Kasumi-1 (cell line): ENCODE results near the gene CFAP77.
"Not testable (repeated sequence)": the region's sequence is repeated elsewhere in the genome, so short reads cannot be mapped to it uniquely, and the experiment has no call there.

Source experiments
- DNase-seq, 2 experiments: peaks; one replicate each; lab custom pipeline; 2025; lab: John Stamatoyannopoulos, UW

CFAP77 gene

DNA sequence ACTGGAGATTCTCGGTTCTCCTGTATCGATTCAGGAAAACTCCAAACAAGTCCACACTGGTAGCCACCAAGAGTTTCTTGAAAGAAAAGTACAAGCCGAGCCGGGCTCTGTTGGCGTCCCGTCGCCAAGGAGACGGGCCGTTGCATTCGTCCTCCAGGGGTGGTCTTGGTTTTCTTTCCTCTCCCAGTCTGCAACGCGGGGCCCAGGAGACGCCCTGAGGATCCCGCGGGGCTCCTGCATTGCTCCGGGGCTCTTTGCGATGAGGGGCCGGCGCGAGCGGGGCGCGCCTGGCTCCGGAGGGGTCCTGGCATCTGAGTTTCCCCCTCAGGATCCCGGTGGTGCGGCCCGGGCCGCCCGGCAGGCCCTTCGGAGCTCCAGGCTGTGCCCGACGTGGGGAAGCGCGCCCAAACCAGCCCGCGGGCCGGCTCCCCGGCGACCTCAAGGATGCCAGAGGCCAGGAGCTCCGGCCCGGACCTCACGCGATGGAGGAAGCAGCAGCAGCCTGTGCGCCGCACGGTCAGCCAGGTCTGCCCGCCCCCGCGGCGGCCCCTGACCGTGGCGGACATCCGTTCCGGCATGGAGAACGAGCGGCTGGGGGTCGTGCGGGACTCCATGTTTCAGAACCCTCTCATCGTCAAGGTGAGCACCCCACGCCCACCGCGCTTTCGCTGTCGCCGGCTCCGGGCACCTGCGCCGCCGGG is at the start of gene CFAP77:
Gene CFAP77, plus strand, starts transcription at position 384 of the 701 bp plus-strand sequence. Its CDS starts 61 bp downstream, at position 445.
- peak; percentile 31 to 55 for DNase-seq

DNA sequence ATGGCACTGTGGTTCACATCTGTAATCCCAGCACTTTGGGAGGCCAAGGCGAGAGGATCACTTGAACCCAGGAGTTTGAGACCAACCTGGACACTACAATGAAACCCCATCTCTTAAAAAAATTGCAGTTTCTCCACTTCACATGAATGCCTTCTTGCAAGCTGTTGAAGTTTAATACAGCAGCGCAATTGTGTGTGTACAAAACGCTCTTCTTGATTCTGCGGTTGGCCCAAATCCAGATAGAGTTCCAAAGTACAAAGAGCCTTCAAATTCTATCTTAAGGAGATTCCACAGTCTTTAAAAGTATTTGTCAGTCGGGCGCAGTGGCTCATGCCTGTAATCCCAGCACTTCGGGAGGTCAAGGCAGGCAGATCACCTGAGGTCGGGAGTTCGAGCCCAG is 45.9 kb upstream of the CFAP77 start:
- no peak for DNase-seq

DNA sequence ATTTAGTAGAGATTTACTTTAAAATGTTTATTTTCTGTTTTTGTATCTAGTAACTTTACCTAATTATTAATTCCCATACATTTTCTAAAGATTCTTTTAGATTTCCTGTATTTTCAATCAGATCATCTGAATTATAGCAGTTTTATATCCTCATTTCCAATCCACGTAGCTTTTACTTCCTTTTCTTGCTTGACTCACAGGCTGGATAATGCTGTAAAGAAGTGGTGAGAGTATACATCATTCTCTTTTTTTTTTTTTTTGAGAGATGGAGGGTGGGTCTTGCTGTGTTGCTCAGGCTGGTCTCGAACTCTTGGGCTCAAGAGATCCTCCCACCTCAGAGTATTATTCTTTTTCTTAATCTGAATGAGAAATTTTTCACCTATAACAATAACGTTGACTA is 44.0 kb upstream of the CFAP77 start:
- DNase-seq, result no peak

DNA sequence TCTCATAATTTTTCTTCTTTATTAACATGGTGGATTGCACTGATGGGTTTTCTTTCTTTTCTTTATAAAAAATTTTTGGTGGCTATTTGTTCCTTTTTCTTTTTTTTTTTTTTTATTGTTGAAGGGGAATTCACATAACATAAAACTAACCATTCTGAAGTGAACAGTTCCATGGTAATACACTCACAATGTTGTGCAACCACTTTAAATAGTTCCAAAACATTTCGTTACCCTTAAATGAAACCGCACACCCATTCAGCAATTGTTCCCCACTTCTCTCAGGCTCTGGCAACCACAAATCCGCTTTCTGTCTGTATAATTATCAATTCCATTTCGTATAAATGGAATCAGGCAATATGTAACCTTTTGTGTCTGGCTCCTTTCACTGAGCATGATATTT is 43.5 kb upstream of the CFAP77 start:
- DNase-seq, result no peak

DNA sequence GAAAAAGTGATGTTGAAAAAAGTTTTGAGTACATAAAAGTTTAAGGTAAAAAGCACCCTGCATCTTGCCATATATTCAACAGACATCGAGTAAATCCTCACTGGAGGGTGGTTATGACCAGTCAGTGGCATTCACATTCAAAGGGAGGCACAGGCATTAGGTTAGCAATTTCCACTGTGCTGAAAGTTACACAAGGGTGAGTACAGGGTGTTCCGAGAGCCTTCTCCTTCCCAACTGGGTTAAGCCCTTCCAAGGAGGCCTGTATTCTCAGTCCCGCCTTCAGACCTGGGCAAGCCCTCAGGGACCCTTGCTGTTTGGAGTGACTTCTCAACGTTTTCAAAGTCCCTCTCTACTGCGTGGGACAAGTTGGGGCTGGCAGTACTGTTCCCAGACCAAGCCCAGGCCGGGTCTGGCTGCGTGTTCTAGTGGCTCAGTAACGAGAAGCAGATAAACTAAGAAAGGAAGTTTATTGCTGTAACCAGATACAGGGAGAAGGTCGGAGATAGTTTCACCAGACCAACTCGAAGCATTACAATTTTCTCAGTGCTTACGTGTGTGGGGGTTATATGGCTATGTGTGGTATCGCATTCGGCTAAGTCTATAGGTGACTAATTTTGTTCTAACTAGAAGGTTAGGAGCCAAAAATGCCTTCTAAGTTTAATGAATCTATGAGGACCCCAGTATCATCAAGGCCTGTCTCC is 42.2 kb upstream of the CFAP77 start:
- no peak for DNase-seq

DNA sequence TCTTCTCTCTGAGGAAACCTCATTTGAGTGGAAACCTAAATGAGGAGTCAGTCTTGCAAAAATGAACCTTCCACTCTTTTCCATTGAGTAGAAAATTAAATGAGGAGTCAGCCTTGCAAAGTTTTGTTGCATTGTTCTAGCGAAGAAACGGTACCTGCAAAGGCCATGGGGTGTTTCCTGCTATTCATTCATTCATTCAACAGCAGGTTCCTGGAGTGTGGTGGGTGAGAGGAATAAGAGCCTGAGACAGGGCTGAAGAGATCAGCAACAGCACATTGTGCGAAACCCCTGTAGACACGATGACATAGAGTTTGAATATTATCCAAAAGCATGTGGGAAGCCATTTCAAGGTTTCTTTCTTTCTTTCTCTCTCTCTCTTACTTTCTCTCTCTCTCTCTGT is 40.6 kb upstream of the CFAP77 start:
- DNase-seq, result no peak

DNA sequence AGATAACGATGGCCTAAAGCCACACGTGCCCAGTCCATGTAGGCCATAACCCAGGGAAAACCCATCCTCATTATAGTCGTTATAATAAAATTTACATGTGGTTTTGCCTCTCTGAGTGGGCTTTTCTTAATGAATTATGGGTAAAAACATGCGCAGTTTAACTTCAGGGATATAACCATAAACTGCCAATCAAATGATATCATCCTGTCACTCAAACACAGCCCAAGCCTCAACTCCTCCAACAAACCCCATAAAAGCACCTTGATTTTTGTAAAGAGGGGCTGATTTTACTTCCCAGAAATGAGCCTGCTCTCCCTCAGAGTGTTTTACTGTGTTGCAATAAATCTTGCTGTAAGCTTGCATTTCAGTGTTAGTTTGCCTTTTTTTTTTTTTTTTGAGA is 39.4 kb upstream of the CFAP77 start:
- no peak for DNase-seq

DNA sequence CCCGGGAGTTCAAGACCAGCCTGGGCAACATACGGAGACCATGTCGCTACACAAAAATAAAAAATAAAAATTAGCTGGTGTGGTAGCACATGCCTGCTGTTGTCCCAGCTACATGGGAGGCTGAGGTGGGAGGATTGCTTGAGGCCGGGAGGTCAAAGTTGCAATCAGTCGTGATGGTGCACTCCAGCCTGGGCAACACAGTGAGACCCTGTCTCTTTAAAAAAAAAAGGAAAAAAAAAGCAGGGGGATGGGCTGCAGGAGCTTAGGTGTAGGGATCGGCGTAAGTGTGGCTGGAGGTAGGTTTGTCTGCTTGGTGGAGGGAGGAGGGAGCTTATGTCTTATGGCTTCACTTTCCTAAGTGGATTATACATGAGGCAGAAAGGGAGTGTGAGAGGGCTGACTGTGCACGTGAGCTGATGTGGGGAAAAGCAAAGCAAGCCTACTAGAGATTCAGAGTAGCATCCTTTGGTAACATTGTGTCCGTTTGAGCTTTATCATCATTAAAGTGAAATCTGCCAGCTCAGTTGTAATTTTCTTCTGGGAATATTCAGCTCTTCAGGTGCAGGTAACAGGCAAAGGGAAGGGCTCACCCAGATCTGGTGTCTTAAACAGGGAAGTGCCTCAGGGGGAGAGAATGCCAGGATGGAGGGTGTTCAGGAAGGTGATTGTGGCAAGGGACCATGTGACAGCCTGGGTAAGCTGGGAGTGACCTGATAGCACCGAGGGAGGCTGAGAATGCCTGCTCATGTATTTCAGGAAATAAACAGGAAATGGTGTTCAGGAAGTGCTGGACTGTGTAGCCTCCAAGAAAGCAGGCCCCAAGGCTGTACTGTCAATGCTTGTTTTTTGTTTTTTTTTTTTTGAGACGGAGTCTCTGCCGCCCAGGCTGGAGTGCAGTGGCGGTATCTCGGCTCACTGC is 37.6 kb upstream of the CFAP77 start:
- DNase-seq, result peak; percentile 86 to 88

DNA sequence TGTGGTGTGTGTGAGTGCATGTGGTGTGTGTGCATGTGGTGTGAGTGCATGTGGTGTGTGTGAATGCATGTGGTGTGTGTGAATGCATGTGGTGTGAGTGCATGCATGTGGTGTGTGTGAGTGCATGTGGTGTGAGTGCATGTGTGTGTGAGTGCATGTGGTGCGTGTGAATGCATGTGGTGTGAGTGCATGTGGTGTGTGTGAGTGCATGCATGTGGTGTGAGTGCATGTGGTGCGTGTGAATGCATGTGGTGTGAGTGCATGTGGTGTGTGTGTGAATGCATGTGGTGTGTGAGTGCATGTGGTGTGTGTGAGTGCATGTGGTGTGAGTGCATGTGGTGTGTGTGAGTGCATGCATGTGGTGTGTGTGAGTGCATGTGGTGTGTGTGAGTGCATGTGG is 32.2 kb upstream of the CFAP77 start:
- not testable (repeated sequence) for DNase-seq

DNA sequence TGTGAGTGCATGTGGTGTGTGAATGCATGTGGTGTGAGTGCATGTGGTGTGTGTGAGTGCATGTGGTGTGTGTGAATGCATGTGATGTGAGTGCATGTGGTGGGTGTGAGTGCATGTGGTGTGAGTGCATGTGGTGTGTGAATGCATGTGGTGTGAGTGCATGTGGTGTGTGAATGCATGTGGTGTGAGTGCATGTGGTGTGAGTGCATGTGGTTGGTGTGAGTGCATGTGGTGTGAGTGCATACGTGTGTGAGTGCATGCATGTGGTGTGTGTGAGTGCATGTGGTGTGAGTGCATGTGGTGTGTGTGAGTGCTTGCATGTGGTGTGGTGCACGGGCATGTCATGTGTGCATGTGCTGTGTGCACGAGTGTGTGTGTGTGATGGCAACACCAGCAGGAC is 31.6 kb upstream of the CFAP77 start:
- DNase-seq, result not testable (repeated sequence)

DNA sequence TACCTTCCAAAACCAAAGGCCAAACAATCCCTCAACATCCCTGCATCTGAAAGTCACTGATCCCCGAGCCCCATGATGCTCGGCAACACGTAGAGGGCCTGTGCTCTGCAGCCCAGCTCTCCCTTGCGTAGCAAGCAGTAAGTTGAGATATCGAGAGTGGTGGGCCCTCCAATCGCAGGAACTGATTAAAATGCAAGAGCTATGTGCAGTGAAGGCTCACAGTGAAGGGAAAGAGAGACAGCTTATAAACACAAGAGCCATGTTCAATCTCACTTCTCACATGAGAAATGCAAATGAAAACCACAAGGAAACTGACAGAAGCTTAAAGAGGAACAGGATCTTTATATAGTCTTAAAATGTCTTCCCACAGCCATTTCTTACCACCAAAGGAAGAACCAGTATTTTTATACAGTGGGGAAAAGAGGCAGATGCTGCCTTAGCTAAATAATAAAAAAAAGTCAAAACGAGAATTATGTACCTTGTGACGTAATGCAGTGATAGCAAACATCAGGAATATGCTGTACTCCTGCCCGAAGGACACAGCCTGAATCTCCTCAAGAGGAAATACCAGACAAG is 28.0 kb upstream of the CFAP77 start:
- peak; percentile 79 to 89 for DNase-seq

DNA sequence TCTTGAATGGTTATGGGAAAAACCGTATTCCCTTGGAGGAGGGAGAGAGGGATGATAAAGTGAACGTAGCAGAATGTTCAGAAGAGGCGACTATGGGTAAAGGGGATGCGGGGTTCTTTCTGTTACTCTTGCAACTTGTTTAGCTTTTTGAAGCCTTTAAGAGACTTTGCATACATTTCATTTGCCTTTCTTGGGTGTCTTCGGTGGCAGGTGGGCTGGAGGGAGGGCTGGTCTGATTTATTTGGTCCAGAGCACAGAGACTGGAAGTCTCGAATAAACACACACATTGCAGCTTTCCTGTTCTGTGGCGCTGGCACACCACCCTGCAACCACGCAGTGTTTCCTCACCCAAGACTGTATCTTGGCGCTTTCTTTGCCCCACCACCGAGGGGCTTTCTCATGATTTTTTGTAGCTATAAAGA is 26.5 kb upstream of the CFAP77 start:
- no peak for DNase-seq

DNA sequence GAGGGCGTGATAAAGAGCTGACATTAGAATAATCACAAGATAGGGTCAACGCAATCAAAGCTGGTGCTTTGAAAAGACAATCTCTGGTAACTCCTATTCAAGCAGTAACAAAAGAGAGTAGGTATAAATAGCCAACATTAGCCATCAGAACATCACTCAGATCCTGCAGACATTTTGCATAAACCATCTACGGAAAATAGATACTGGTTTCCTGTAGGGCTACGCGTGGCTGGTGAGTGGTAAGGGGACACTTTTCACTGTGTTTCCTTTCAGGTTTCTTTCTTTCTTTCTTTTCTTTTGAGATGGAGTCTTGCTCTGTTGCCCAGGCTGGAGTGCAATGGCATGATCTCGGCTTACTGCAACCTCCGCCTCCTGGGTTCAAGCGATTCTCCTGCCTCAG is 25.6 kb upstream of the CFAP77 start:
- DNase-seq, result no peak

DNA sequence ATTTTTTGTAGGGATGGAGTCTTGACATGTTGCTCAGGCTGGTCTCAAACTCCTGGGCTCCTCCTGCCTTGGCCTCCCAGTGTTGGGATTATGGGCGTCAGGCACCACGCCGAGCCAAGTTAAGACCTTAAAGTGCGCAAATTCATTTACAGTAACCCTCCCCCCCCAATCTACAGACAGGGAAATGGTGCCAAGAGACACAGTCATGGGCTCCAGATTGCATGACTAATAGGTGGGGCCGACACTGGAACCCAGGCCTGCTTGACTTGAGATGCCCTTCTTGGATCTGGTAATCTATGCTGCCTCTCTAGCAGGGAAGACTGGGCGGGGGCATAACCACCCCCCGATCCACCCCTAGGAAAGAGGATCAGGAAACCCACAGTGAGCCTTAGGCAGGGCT is 22.9 kb upstream of the CFAP77 start:
- DNase-seq, result no peak

DNA sequence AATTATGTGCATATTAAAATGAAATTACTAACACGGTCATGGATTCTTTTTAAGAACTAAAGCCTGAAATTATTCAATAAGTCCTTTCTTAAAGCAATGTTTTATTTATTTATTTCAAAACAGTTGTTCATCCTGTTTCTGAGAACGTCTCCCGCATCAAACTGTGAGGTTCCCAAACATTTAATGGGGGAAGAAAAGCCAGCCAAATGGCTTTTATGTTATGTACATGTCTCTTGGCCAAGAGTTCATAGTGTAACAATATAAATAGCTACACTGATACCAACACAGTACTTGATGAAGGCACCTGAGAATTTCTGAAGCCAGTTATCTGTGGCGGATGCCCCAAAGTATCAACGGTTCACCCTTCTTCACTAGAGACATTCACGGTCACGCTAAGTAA is 19.0 kb upstream of the CFAP77 start:
- DNase-seq, result no peak

DNA sequence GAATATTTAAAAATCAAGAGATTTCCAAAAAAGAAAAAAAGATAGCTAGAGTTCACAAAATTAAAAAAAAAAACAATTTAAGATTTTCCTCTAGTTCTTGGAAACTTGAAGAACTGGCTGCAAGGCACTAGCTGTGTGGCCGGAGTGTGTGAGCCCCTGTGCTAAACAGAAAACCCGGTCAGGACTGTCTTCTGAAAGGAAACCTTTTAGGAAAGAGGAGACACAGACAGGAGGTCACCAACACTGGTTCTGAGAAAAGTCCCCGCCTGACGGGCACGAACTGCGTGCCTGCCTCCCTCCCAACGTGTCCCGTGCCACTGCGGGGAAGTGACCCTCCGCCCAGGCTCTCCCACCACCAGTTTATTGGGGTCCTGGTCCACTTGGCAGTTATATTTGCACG is 18.6 kb upstream of the CFAP77 start:
- no peak for DNase-seq

DNA sequence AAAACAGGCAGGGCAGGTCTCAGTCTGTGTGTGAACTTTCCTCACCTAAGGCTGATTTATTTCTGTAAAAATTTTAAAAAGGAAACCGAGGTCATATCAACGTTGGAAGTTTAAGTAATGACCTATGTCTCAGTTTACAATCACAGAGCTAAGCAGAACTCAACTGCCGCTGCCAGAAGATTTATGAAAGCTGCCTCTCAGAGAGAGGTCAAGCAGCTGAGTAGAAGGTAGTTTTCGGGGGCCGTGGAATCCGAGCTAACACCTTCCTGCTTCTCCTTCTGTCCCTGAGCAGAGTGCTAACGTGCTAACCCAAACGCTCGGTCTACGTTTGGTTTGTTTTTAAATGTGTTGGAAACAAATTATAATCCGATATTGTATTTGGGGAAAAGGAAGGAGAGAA is 14.5 kb upstream of the CFAP77 start:
- no peak for DNase-seq

DNA sequence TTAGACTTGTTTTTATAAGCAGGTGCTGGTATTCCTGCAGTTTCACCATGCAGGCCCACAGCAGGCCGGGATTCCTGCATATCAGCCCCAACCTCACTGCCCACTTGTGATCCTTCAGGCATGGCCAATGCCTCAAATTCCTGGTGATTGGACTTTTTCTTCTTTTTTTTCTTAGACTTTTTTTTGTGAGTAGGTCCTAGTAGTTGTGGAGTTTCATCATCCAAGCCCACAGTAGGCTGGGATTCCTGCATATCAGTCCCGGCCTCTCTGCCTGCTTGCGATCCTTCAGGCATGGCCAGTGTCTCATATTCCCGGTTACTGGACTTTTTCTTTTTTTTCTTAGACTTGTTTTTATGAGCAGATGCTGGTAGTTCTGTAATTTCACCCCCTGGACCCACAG is 8.2 kb upstream of the CFAP77 start:
- no peak for DNase-seq

DNA sequence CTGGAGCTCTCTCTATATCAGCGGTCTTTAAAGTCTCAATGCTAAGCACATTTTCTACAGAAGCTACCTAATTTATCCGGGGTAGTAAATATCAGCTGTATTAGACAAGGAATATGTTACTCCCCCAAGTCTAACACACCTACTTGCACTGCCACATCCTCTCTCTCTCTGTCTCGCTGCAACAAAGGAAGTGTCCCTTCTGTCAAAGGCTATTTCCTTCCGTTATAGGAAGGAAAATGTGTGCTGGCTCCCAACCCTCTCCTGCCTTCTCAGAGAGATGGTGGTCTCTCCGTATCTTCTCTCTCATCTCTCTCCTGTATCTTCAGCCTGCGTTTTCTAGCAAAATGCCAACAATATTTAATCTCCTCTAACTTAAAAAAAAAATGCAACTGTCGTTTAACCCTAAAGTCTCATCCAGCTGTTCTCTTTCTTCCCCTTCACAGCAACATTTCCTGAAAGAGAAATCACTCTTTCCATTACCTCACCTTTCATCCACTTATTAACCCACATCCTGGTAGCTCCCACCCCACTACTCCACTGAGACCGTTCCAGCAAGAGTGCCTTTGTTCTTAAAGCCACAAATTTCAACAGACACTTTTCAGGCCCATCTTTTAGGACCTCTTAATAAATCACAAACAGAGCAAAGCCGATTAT is 5.7 kb upstream of the CFAP77 start:
- peak; percentile 16 to 33 for DNase-seq

DNA sequence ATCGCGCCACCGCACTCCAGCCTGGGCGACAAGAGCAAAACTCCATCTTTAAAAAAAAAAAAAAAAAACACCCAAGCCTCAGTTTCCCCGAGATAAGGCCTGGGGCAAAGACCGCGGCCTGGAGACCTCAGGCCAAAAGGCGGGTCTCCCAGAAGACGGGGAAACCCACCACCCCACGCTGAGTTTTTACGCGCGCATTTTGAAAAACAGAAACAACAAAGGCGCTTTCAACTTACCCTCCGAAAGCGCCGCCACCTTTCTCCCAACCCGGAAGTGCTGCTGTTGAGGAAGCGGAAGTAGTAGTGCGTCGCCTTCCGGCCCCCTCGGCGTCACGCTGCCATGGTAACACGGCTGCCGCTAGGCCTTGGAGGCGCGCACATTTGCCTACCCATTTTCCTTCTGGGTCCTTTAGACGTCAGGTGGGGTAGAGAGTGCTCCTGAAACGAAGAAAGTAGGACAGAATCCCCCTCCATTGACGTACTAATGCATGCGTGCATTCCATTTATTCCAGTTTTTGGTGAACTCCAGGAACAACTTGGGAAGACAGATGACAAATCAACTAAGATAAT is 3.4 kb upstream of the CFAP77 start, which contains the start of gene TTF1:
Gene TTF1, minus strand, starts transcription at position 287 of the 569 bp plus-strand sequence. CDS start 4,019 bp downstream, outside the sequence.
- DNase-seq, result peak; percentile 93 to 94

DNA sequence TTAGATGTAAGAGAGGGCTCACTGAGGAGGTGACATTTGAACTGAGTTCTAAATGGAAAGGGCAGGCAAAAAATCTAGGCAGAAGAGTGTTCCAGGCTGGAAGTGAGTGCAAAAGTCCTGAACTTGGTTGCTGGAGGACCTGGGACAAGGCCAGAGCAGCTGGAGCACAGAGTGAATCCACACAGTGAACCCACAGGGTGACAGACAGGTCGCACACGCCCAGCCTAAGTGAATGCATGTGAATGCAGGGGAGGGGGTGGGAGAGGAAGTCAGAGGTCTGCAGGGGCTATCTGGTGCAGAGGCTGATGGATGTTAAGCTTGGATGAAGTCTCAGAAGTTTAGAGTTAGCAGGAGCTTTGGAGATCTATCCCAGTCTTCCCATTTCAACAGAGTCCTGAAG is 2.8 kb upstream of the CFAP77 start:
- no peak for DNase-seq
